Transverse colon (tissue), 4 donors: Measurements from ENCODE around the gene SLC4A5.

Source experiments
- POLR2AphosphoS5 ChIP-seq, 3 donors: sonication (generic); formaldehyde crosslinking; IDR thresholded peaks; one replicate each; pipeline ENCODE4 v1.6.1; 2016; ENCODE audit warnings: antibody characterized with exemption in 3 of 3
- TF ChIP-seq, protein P1 (sequence below), 5 experiments: fragments of 200-600 bp in 3 of 5; fragments of 450-650 bp in 2 of 5; sonication (generic) in 3 of 5; IDR thresholded peaks; 1 replicate in 2 of 5; 2 replicates in 3 of 5; pipeline ENCODE4 v1.5.1; 2016 to 2017; ENCODE audit warnings: antibody characterized with exemption in 5 of 5, inconsistent platforms in 3 of 5, mild to moderate bottlenecking in 2 of 5, moderate library complexity in 1 of 5

- TF ChIP-seq, protein P1, sequence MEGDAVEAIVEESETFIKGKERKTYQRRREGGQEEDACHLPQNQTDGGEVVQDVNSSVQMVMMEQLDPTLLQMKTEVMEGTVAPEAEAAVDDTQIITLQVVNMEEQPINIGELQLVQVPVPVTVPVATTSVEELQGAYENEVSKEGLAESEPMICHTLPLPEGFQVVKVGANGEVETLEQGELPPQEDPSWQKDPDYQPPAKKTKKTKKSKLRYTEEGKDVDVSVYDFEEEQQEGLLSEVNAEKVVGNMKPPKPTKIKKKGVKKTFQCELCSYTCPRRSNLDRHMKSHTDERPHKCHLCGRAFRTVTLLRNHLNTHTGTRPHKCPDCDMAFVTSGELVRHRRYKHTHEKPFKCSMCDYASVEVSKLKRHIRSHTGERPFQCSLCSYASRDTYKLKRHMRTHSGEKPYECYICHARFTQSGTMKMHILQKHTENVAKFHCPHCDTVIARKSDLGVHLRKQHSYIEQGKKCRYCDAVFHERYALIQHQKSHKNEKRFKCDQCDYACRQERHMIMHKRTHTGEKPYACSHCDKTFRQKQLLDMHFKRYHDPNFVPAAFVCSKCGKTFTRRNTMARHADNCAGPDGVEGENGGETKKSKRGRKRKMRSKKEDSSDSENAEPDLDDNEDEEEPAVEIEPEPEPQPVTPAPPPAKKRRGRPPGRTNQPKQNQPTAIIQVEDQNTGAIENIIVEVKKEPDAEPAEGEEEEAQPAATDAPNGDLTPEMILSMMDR (IDR thresholded peaks at IDR 0.05): no peak
- TF ChIP-seq POLR2AphosphoS5 (IDR thresholded peaks at IDR 0.05): no peak
These were observed 89.8 kb downstream of the SLC4A5 start for GRCh38 chr2:74253306-74253970.
